Activated CD4-positive, CD25-positive, alpha-beta regulatory T cell treated with anti-CD3 and anti-CD28 coated beads, Interleukin-2, amount 50 U/mL, for 72 hours (primary cell): Measurements from ENCODE around the gene ST3GAL5.

Experiments
- DNase-seq: peaks from one replicate; pipeline ENCODE4 v3.0.0; 2021

ST3GAL5 gene

GRCh38 chr2:85803704-85804425 lies 84.9 kb downstream of the ST3GAL5 start:
- no peak for DNase-seq

GRCh38 chr2:85802354-85803103 lies 86.3 kb downstream of the ST3GAL5 start:
- no peak for DNase-seq

DNA sequence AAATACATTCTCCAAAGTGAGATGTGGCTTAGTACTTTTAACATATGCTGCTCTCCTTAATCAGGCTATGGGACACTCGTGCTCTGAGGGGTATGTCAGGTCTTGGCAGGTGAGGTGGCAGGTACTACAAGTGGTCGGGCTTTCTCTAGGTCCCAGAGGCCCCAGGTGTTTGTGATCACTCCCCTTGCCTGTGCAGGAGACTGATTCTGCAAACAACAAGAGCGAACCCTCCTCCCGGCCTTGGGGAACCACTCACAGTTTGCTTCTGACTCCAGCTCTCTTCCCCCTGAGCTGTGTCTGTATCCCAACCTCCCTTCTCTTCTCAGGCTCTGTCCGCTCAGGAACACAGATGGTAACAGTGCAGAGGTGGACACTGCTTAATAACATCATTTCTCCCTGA lies 86.9 kb downstream of the ST3GAL5 start:
- DNase-seq: no peak

DNA sequence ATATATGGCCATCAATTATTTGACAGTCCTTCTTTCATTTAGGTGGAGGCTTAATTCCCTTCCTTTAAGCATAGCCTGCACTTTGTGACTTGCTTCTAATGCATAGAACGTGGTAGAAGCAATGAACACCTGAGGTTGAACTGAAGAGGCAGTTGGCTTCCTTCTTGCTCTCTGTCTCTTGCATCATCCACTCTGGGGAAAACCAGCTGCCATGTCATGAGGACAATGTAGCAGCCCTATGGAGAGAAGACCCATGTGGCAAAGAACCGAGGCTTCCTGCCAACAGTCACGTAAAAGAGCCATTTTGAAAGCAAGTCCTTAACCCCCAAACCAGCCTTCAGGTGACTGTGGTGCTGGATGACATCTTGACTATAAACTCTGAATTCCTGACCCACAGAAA lies 88.2 kb downstream of the ST3GAL5 start:
- DNase-seq: no peak

DNA sequence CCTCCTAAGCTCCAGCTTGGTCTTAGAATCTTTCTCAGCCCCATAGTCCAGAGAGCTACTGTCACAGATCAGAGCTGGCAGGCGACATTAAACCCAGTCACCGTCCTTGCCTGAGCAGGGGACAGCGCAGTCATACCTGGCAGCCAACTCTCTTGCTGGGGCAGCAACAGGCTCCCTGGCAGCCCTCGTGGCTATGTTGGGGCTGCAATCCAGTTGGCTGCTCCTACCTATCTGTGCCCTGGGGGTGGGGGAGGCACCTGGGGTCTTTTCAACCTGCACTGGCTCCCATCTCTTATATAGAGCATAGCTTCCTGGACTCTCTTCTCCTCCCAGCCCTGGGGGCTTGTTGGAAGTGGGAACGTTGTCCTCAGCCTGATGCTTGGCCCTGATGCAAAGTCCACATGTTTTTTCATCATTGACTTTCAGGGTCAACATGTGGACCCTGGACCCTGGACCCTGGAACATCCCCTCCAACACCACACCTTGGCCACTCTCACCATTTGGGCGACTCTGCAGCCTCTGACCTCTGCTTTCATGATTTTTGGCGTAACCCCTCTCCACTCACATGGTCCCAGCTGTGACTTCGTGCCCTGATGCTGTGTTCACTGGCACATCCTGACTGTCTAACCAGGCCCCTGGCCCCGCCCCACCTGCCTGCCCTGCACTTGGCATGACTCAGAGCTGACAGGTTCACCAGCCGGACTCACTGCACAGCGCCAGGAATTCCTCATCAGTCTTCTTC lies 89.4 kb downstream of the ST3GAL5 start:
- peak; percentile 21 for DNase-seq

- no peak for DNase-seq
Measured at GRCh38 chr2:85797921-85798320, 90.9 kb downstream of the ST3GAL5 start.

DNA sequence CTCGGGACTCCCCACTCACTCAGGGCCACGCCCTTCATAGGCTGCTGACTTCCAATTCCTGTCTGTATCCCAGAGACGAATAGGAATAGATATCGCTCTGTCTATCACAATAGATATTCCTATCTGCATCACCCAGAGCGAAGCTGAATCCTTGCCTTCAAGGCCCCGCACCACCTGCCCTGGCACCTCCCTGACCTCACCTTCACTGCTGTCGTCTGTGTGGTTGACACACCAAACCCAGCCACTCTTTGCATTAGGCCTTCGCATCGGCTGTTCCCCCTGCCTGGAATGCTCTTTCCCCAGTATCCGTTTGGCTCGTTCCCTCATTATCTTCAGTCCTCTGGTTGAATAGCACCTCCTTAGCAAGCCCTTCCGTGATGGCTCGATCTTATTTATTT lies 91.5 kb downstream of the ST3GAL5 start:
- DNase-seq: peak; percentile 6

DNA sequence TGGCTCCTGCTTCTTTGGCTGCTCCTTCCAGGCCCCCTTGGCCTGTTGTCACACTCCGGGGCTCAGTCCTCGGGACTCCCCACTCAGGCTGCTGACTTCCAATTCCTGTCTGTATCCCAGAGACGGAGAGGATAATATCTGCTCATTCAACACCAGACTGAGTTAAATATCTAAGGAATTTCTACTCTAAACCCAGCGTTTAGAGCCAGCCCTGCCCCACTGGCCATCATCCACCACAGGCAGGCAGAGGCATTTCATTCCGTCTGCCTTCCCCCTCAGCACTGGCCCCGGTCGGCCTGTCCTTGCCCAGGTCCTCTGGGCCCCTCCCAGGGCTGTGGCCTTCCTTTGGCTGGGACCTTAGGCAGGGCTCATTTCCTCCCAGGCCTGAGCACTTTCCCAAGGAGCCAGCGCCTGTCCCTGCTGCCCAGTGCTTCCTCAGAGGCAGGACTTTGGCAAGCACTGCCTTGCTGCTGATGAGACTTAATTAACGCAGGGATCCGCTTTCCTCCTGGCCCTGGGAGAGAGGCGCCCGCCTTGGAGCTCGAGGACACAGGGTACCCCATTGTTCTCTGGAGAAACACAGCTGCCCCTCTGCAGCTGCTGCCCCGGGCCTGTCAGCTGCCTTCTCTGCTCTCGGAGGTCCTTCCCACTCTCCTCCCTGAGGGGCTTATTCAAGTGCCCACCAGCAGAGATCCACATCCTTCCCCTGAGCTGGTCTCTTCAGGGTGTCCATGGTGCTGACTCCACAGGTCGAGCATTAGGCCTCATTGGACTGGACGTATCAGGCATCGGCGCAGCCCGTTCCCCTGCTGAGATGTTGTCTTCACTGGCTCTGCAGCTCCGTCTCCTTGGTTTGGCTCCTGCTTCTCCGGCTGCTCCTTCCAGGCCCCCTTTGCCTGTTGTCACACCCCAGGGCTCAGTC lies 92.2 kb downstream of the ST3GAL5 start:
- peak; percentile 17 for DNase-seq

GRCh38 chr2:85796046-85796340 lies 92.8 kb downstream of the ST3GAL5 start:
- no peak for DNase-seq

DNA sequence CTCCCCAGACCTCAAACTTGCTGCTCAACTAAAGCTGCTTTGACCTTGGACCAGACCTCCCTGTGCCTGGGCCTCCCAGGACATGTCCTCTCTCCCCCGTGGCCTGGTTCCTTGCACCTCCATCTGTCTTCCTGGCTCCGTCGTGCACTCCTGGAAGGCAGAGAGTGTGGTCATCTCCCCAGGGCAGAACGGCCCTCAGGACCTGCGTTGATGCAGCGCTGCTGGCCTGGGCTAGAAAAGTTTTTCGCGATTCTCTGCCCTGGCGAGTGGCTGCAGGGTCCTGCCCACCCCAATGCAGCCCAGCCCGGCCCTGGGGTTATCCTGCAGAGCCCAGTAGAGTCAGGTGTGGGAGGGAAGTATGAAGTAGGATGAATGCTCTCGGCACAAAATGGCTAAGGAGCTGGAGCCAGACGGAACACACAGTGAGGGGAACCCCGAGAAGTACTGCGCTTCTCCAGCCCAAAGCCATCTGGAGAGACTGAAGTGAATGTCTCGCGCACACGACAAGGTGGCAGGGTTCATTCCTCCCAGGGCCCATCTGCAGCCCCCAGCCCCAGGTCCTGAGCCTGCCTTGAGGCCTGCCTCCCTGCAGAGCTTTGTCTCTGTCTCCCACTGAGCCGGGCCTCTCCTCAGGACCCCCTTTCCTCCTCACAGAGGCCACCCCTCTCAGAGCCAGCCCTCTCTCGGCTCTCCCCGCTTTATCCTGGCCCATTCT lies 93.3 kb downstream of the ST3GAL5 start:
- no peak for DNase-seq

DNA sequence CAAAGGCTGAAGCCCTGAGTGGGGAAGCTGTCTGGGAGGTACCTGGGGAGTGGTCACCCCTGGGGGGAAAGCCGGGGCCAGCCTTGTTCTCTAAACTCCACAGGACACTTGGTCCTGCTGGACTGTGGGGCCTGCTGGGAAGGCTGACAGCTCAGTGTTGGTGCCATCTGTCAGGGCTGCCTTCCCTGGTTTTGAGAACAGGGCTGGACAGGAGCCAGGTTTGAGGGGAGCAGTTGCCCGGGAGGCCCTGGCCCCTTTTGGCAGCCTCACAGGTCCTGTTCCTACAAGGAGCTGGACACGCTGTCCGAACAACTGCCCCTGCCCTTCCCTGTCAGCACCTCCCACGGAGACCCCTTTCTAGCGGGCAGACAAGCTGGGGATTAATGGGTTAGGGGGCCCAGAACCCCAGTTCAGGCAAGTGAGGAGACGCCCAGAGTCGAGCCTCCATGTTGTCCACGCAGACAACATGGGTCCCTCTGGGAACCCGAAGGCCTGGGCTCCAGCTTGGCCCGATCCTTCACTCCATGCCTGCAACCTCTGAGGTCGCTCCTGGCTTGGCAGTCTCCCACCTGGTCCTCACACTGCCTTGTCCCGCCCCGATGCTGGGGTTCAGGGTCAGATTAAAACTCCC lies 94.2 kb downstream of the ST3GAL5 start:
- DNase-seq: no peak

GRCh38 chr2:85794038-85794441 lies 94.8 kb downstream of the ST3GAL5 start:
- DNase-seq: no peak

DNA sequence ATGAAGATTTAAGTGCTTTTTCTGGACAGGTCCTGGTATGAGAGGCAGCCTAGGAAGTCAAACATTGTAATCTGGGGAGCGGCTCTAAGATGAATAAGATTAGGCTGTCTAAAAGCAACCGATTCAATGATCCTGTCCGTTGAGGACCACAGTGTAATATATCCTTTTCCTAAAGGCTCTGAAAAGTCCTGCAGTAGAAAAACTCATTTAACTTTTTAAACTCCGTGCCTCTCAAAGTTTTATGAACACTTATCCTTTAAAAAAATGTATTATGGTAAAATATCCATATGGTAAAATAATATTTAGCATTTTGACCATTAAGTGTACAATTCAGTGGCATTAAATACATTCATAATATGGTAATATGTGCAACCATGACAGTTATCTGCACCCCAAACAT lies 95.2 kb downstream of the ST3GAL5 start:
- DNase-seq: no peak

DNA sequence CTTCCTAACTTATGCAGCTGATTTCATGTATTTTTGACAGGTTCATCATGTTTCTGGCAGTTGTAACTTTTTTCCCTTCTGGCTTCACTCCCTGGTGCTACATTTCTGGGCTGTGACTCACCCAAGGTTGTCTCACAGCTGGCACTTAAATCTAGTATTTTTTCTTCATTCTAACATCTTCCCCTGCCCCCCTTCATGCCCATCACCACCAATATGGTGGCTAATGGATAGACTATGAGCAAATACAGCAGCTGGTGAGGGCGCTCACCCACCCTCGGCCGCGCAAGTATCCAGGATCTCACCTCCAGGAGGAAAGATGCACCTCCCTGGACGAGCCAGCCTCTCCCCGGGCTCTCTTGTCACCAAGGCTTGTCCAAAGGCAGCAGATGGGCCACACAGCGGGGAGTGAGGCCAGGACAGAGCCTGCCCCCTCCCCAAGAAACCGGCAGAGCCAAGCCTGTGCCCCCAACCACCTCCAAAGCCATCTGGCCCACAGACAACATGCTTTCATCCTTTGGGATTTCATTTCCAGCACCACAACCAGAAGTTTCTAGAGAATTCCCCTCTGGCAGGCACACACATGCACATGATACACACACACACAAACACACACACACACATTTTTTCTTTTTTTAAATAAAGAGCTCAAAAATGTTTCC lies 95.9 kb downstream of the ST3GAL5 start:
- DNase-seq: no peak

DNA sequence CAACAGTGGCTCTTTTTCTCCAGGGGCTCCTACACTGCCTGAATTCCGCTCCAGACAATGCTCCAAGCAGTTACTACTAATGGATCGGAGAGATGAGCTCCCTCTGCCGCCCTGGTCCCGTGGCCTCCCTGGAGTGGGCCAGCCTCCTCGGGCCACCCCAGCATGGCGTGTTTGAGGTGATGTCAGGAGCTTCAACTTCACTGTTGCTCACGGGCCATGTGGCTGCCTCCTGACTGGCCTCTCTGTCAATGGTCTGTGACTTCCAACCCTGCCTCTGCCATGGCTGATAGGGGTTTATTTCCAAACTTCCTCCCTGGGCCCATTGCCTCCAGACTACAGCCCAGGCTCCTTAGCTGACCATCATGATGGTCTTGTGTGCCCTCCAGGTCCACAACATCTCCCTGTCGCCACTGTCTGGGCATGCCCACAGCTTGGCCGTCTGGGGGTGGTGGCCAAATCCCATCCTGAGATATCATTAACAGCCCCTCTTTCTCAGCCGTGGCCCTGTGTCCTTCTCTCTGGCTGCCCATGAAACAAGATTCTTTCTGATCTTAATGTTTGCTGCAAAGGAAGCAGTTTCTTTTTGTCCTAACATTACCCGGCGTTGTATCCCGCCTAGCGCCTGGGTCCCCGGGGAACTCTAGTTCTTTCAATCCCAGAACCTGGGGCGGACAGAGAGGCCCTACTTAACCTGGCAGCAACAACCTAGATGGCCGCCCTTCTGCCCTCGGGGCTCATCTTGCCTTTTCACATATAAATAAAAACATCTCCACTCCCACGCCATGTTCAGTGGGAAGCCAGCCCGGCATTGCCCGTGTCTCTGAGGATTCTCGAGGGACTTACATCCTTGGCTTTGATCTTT lies 96.9 kb downstream of the ST3GAL5 start:
- no peak for DNase-seq

GRCh38 chr2:85790499-85791188 lies 98.1 kb downstream of the ST3GAL5 start:
- DNase-seq: no peak

DNA sequence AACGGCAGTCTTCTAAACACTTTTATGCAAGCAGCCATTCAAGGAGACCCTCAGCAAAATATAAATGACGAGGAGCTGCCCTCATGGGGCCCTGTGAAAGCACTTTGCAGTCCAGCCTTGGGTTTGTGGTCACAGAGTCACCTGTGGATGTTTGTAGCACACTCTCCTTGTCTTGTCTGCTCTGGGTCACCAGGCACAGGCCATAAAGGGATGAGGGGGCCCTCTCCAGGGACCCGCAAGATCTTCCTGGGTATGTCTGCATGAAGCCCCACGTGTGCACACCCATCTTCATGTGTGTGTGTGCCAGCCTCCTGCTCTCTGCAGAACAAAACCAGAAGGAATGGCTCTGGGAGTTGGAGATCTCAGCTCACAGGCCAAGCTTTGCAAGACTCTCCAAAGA lies 98.8 kb downstream of the ST3GAL5 start:
- no peak for DNase-seq

DNA sequence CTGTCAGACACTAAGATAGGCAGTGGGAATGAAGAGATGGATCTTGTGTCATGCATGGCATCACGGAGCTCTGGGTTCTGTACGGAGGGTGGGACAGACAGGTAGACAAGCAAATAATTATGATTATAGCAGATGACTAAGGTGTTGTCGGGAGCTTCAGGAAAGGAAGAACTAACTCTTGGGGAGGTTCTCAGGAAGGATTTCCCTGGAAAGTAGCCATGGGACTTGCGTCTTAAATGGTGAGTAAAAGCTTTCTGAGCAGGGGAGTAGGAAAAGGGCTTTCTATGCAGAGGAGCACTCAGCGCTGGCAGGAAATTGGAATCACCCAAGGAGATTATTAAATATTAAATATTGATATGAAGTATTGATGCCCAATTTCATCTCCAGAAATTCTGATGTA lies 99.5 kb downstream of the ST3GAL5 start:
- DNase-seq: no peak

DNA sequence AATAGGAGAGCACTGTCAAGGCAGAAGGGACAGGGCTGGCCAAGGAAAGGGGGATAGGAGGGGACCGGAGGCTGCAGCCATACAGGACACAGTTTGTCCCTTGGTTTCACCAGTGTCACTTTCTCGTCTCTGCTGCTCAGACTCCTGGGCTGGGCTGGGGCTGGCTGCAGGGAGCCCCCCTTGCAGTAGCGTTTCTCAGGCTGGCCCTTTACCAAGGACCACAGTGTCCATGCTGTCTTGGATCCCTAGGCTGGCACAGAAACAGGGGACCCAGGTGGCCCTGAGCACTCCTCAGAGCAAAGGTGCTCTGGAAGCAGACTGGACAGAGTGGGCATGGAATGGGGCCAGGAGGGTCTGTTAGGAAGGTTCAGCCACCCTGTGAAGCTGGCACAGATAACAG lies 100.2 kb downstream of the ST3GAL5 start:
- DNase-seq: no peak

DNA sequence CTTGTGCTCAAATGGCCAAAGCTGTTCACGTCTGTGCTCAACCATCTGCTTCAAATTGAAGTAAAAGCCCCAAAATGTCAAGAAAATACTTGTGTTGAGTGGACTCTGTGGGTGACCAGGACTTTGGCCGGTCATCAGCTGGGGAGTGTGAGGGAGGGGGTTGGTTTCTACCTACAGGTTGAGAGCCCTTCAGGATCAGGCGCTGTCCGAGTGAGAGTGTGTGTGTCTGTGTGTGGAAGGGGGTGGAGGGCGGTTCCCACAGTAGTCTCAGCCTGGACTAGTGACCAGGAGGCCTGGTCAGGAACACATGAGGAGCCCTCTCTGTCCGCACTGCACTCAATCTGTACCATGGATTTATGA lies 100.8 kb downstream of the ST3GAL5 start:
- no peak for DNase-seq
